GM18507 (cell line): ENCODE data around the gene APOH.
"Not testable (repeated sequence)": the region's sequence is repeated elsewhere in the genome, so short reads cannot be mapped to it uniquely, and the experiment has no call there.

Experiments
- DNase-seq: peaks from one replicate; pipeline ENCODE4 v3.0.0; 2011; ENCODE audit warnings: low read depth; ENCODE audit not compliant: insufficient read length; ENCODE audit errors: extremely low spot score
- FAIRE-seq: peaks from 2 replicates; lab custom pipeline; 2011; peaks lifted over from hg19 to GRCh38; lab: Jason Lieb, UNC

The APOH gene, protein sequence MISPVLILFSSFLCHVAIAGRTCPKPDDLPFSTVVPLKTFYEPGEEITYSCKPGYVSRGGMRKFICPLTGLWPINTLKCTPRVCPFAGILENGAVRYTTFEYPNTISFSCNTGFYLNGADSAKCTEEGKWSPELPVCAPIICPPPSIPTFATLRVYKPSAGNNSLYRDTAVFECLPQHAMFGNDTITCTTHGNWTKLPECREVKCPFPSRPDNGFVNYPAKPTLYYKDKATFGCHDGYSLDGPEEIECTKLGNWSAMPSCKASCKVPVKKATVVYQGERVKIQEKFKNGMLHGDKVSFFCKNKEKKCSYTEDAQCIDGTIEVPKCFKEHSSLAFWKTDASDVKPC

DNA sequence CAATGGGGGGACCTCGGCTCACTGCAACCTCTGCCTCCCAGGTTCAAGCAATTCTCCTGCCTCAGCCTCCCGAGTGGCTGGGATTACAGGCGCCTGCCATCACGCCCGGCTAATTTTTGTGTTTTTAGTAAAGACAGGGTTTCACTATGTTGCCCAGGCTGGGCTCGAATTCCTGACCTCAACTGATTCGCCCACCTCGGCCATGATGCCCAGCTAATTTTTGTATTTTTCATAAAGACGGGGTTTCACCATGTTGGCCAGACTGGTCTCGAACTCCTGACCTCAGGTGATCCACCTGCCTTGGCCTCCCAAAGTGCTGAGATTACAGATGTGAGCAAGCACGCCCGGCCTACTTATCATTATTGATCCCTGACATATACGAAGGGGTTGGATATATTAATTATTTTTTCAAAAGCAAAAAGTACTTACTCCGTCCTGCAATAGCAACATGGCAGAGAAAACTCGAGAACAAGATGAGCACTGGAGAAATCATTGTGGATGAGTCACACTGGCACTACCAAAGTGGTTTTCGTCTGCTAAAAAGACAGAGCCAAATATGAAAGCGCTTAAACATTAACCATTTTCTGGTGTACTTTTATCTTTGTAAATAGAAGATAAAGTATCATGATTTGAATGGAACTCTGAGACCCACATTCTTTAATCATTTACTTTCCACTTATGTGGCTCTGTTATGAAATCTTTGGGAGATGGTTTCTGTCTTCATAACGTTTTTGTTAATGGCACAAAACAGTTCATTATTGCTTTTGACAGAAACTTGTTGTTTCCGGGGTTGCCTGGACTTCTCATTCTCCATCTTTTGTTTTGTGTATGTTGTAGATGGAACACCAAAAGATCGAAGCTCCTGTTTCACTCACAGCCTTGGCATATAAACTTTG lies at the start of gene APOH:
TSS of gene APOH (minus strand) at position 529 of the 896 bp plus-strand sequence. CDS start at position 493, 36 bp downstream.
- FAIRE-seq = no peak

DNA sequence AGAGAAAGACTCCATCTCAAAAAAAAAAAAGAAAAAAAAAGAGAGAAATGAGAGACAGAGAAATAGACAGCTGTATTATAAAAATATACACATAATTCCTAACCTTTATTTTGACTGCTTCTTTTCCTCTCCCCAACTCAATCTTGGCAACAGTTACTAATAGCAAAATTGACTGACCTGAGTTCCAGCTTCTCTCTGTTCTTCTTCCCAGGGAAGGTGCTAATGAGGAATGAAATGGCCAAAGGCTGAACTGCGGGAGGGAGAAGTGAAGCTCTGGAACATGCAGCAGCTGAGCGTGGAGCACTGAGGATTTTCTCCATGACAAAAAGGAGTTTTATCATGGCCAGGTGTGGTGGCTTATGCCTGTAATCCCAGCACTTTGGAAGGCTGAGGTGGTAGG lies 48.0 kb upstream of the APOH start:
- FAIRE-seq (no peak), DNase-seq (no peak)

More for the DNA sequence above, at the start of gene APOH:
- no peak for DNase-seq

DNA sequence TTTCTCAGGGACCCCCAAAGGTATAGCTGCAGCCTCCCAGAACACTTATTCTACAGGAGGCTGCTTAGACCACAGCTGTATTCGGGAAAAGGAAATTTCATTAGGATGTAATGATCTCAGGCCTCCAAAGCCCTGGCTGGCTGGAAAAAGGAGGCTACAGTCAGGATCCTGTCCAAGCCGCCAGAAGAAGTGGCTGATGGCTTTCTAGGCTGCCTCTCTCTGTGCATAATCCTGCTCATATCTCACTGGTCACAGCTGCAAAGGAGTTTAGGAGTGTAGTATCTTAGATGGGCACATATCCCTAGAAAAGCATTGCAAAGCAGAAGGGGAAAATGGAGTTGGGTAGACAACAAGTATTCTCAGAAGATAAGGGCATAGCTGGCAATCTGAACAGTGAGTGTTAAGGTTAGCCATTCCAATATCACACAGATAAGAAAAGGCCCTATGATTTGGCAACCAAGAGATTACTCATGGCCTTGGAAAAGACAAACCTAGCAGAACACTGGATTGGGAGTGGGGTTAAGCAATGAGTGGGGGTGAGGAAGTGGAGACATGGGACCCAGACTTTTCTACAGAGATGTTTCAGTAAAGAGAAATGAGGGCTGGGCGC lies 47.2 kb upstream of the APOH start:
- FAIRE-seq (no peak), DNase-seq (no peak)

DNA sequence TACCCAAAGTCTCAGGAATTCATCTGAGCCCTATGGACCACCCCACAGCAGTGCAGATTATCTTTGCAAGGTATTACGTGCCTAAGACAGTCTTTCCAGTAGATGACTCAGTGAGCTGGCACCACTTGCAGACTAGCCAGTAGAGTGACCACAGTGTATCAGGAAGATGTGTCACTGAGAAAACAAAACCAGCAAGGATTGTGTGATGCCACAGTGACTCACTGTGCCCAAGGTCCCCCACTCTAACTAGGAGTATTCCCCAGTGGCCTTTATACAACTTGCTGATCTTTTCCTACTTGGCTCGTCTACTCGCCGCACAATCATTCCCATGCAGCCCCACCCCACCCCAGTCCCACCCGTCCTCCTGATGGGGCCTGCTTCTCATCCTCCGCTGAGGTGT lies 46.4 kb upstream of the APOH start:
- DNase-seq (no peak), FAIRE-seq (no peak)

DNA sequence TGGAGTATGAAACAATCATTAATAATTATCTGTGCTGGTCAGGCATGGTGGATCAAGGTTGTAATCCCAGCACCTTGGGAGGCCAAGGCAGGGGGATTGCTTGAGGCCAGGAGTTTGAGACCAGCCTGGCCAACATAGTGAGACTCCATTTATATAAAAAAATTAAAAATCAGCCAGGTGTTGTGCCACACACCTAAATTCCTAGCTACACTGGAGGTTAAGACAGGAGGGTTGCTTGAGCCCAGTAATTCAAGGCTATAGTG lies 44.3 kb upstream of the APOH start:
- FAIRE-seq = no peak
- no peak for DNase-seq

DNA sequence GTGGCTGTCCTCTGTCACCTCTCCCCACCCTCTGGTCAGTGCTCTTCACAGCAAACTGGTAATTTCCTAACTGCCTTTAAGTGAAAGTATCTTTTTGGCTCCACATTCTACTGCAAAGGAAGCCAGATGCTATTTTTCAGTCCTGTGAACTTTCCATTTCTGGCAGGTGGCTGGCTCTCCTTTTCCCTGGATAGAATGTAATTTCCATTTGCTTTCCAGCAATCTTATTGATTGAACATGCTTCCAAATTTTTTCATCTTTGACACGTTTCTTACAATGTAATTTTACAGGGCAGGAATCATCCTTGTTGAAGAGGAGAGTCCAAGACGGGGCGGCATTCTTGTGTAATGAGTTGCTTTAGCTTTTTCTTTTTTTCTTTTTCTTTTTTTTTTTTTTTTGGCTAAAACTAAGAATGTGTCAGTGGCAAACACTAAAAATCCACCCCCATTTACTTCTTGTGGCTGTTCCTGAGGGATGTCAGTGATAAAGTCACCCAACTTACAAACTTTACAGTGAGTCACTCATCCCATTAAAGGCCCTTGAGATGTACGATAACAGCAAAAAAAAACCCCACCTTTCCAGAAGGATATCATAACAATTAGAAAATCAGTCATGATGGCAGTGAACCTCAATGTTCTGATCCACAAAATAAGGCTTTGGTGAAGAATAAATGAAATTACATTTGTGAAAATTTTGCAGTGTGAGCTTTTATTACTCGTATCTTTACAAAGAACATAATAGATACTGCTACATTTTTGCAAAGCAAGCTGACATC lies 43.8 kb upstream of the APOH start:
- no peak for DNase-seq
- no peak for FAIRE-seq

DNA sequence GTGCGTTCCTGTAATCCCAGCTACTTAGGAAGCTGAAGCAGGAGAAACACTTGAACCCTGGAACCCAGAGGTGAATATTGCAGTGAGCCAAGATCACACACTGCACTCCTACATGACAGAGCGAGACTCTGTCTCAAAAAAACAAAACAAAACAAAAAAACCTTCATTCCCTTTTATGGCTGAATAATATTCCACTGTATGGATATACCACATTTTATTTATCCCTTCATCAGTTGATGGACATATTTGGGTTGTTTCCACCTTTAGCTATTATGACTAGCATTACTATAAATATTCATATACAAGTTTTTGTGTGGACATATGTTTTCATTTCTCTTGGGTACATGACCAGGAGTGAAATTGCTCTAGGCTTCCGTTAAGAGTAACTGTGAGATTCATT lies 42.3 kb upstream of the APOH start:
- FAIRE-seq (no peak), DNase-seq (no peak)

DNA sequence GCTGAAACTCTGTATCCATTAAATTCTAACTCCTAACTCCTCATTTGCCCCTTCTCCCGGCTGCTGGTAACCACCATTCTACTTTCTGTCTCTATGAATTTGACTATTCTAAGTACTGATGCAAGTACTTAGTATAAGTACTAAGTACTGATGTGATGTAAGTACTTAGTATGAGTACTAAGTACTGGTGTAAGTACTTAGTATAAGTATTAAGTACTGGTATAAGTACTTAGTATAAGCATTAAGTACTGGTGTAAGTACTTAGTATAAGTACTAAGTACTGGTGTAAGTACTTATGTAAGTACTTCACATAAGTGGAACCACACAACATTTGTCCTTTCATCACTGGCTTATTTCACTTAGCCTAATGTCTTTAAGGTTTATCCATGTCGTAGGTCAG lies 40.9 kb upstream of the APOH start:
- FAIRE-seq (no peak), DNase-seq (no peak)

DNA sequence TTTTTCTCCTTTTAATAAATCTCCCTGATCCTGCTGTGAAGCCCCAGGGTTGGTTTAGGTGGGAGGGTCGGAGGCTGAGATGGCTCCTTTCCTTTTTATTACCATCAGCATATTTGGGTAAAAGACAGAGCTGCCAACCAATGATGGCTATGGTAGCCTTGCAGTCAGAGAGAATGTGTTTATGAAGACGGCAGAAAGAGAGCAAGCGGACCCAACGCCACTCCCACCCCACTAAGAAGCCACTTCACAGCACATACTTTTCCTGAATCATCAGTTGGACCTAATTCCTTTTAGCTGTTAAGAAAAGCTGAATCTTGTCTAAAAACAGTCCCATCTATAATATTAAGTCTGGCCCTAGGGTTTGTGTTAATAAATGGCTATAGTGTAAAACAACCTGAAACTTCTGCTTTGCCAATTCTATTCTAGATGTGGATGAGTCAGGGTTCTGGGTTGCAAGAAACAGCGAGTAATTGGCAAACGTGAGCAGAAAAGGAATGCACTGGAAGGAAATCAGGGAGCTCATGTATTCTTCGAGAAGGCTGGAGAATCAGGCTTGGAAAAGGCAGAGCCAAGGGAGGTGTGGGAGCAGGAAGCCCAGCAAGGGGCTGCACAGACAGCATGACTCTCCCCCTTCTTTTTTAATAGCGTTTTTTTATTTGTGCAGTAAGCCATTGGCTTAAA lies 39.2 kb upstream of the APOH start:
- DNase-seq = no peak
- no peak for FAIRE-seq

DNA sequence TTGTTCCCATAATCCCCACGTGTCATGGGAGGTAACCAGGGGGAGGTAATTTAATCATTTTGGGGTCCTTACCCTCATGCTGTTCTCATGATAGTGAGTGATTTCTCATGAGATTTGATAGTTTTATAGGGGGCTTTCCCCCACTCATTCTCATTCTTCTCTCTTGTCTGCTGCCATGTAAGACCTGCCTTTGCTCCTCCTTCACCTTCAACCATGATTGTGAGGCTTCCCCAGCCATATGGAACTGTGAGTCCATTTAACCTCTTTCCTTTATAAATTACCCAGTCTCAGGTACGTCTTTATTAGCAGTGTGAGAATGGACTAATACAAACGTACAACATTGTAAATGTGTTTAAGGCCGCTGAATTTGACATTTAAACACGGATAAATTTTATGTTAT lies 35.5 kb upstream of the APOH start:
- DNase-seq (no peak), FAIRE-seq (no peak)

DNA sequence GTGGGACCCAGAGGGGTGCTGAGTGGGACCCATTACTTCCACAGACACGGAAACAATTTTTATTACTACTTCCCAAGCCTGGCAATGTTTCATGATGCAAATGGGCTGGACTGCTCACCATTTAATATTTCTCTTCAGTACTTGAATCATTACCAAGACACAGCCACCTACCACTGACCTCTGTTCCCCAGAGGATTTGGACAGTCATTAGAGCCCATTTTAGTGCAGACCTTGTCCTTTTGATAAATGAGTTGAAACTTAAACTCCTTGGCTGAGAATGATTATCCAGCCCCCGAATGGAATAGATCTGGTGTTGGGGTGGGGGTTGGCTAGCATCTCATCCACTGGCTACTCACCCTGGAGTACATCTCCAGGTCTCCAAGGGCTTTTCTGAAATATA lies 33.6 kb upstream of the APOH start:
- DNase-seq = no peak
- FAIRE-seq = no peak

DNA sequence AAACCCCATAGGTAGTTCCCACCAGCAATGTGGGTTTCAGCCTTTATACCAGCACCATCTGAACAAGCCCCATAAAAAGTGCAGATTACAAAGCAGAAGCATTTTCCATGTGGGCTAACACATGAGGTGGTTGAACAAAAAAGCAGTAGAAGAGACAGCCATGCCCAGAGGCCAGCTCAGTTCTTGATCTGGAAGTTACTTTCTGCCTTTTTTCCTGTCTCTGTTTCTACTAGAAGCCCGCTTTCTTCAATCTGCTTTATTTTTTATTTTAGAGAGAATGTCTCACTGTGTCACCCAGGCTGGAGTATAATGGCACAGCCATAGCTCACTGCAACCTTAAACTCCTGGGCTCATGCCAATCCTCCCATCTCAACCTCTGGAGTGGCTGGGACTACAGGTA lies 31.5 kb upstream of the APOH start:
- no peak for FAIRE-seq

DNA sequence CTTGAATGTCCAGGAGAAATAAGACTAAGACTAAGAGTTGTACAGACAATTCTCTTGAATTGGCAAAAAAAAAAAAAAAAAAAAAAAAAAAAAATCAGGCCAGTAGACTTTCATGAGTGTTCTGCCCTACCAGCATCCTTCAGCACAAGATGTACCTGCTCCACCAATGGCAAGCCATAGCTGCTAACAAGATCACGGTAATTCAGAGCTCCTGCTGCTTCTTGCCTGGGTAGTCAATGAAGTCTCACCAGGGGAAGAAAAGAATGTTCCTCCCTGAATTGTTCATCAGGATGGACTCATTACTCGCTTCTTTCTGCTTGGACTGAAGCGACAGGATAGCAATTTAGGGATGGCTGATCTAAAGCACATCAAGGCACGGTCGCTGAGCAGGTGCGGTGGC lies 31.1 kb upstream of the APOH start:
- DNase-seq (no peak), FAIRE-seq (no peak)

More for the DNA sequence above, 31.5 kb upstream of the APOH start:
- DNase-seq = no peak

DNA sequence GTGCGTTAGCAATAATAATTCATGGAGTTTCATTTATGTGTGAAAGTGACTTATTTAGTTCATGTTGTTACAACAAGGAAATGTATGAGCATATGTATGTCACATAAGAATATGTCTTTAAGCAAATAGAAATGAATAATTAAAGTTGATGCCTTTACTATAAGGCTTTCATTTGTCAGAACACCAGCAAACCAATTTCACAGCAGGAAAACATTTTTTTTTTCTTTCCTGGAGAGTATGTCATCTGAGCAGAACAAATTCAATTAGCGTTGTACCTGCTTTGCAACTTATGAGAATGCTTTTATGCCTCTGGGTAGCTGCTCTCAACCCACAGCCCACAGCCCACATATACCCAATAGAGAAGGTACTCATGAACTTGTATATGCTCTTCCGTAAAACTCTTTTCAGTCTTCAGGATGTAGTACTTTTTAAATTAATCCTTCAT lies 26.3 kb upstream of the APOH start:
- DNase-seq (no peak), FAIRE-seq (no peak)

DNA sequence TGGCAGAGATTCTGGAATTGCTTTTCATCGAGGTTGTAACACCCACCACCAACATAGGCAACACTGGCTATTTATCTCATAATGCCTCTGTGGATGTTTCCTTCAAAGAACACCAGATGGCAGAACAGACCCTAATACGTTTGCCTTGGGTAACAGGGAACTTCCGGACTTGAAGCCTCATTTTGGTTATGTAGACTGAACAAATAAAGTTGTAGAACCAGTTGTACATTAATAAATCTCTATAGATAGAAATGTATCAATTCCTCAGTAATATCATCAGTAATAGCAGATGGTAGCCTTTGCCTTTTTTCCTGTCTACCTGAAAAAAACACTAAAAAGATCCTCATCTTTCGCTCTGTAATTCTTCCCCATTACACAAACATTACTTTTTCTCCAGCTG lies 25.9 kb upstream of the APOH start:
- FAIRE-seq = peak; percentile 80
- no peak for DNase-seq

DNA sequence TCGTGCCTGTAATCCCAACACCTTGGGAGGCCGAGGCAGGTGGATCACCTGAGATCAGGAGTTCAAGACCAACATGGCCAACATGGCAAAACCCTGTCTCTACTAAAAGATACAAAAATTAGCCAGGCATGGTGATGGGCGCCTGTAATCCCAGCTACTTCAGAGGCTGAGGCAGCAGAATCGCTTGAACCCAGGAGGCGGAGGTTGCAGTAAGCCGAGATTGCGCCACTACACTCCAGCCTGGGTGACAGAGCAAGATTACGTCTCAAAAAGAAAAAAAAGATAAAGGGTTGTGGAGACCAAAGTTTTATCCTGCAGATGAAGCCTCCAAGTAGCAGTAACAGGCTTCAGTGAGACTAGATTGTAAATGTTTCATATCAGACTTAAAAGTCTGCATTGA lies 24.2 kb upstream of the APOH start:
- not testable (repeated sequence) for FAIRE-seq

DNA sequence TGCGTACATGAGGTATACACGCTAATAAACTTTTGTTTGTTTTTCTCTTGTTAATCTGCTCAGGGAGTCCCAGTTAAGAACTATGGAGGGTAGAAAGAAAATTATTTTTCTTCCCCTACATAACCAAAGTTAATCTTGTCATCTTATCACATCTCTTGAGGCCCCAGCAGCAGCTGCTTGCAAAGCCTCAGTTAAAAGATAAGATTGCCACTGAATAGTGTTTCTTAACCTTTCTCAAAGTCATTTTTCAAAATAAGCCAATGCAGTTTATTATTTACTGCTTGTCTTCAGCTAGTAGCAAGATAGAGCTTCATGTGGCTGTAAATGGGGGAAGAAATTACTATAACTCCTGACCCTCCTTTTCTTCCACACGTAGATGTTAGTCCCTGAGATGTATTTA lies 21.5 kb upstream of the APOH start:
- DNase-seq (no peak), FAIRE-seq (no peak)

More for the DNA sequence above, 24.2 kb upstream of the APOH start:
- not testable (repeated sequence) for DNase-seq

DNA sequence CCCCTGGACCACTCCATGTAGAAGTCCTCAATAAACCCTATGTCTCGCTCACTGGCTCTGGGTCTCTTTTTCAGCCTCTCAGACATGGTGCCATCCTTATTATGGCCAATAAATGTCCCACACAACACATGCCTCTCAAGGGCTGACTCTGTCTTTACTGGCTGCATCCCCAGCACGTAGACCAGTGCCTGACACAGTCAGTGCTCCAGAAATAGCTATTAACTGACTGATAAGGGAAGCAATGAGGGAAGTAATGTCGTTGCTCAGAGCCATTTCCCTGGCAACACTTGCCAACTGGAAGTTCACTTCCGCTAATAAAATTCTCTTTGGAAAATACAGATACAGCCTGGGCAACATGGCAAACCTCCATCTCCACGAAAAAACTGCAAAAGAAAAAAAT lies 19.1 kb upstream of the APOH start:
- no peak for FAIRE-seq
- DNase-seq = no peak

DNA sequence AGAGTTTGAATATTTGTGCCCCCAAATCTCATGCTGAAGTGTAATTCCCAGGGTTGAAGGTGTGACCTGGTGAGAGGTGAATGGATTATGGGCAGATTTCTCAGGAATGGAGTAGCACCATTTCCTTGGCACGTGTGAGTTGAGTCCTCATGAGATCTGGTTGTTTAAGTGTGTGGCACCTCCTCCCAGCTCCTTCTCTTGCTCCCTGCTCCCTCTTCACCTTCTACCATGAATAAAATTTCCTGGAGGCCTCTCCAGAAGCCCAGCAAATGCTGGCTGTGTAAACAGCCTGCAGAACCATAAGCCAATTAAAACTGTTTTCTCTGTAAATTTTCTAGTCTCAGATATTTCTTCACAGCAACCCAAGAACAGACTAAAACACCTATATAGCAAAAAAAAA lies 12.6 kb upstream of the APOH start:
- DNase-seq = no peak

More for the DNA sequence above, 12.6 kb upstream of the APOH start:
- no peak for FAIRE-seq
